Spleen (tissue), 11 donors: ENCODE data around the gene ERC1. TPM values are rescaled to one million over a fixed set of nuclear protein-coding genes. Genes with fewer than 3 reads are reported as not detected.

Source experiments
- DNase-seq: peaks from one replicate; pipeline ENCODE4 v3.0.0-alpha.2; 2020
- H3K27ac ChIP-seq, 8 donors: fragments of 200-600 bp; sonication (generic) in 7 of 8; 1 replicate in 4 of 8; 2 replicates in 4 of 8; pipeline versions ENCODE4 v1.5.0 to v1.8.0; 2016 to 2021; ENCODE audit warnings: inconsistent platforms in 4 of 8, mild to moderate bottlenecking in 4 of 8, moderate library complexity in 1 of 8
- H3K27me3 ChIP-seq, 7 donors: fragments of 200-600 bp; sonication (generic) in 6 of 7; replicated peaks in 1 of 7; 1 replicate in 4 of 7; 2 replicates in 3 of 7; pipeline versions ENCODE4 v1.5.0 to v1.8.0; 2016 to 2021; ENCODE audit warnings: inconsistent platforms in 3 of 7, mild to moderate bottlenecking in 1 of 7
- H3K36me3 ChIP-seq, 6 donors: fragments of 200-600 bp; sonication (generic) in 5 of 6; 1 replicate in 4 of 6; 2 replicates in 2 of 6; pipeline versions ENCODE4 v1.5.0 to v1.8.0; 2016 to 2021; ENCODE audit warnings: inconsistent platforms in 2 of 6
- H3K4me1 ChIP-seq, 6 donors: fragments of 200-600 bp; sonication (generic) in 5 of 6; 1 replicate in 3 of 6; 2 replicates in 3 of 6; pipeline versions ENCODE4 v1.5.0 to v1.8.0; 2016 to 2021; ENCODE audit warnings: inconsistent platforms in 3 of 6
- H3K4me3 ChIP-seq, 8 donors: fragments of 200-600 bp; sonication (generic) in 7 of 8; 1 replicate in 4 of 8; 2 replicates in 4 of 8; pipeline versions ENCODE4 v1.5.0 to v1.8.0; 2016 to 2021; ENCODE audit warnings: inconsistent platforms in 4 of 8, mild to moderate bottlenecking in 4 of 8, moderate library complexity in 2 of 8
- H3K9me3 ChIP-seq, 8 donors: fragments of 200-600 bp; sonication (generic) in 7 of 8; 1 replicate in 4 of 8; 2 replicates in 4 of 8; pipeline versions ENCODE4 v1.5.0 to v1.8.0; 2016 to 2021; ENCODE audit warnings: inconsistent platforms in 4 of 8
- POLR2A ChIP-seq, 3 donors: fragments of 450-650 bp; IDR thresholded peaks; one replicate each; pipeline ENCODE4 v1.5.1; 2017; ENCODE audit warnings: antibody characterized with exemption in 3 of 3, mild to moderate bottlenecking in 1 of 3
- POLR2AphosphoS5 ChIP-seq, 3 donors: sonication (generic); formaldehyde crosslinking; IDR thresholded peaks; one replicate each; pipeline ENCODE4 v1.5.1; 2017; ENCODE audit warnings: antibody characterized with exemption in 3 of 3
- WGBS, 5 donors: extraction: QIAGEN DNeasy Blood & Tissue Kit in 3 of 5; methylation state at CpG; one replicate each; pipeline versions ENCODE4 v1.1.5 to v1.1.7; 2013 to 2018; 5-methylcytosine and 5-hydroxymethylcytosine counted together
- intact Hi-C: fragments of 100-400 bp; cut with DNase I; formaldehyde crosslinking; loops from one replicate; pipeline ENCODE4 v1.15.0; 2023; ENCODE audit warnings: low total_unique reads
- polyA plus RNA-seq, 3 donors: library from polyadenylated mRNA; stranded (reverse); fragments of 200-250 nt; gene quantifications; one replicate each; pipeline ENCODE4 v1.2.1, GENCODE V29; 2013
- total RNA-seq, 7 donors: library from RNA; depleted of rRNA in 3 of 7; stranded (reverse); fragments of >200 nt in 3 of 7; fragmentation: NEBNext Ultra II Directional in 4 of 7; extraction: Animal tissue kit (Norgen Biotek cat#: 25700) in 4 of 7; gene quantifications; one replicate each; pipeline versions ENCODE4 v1.1.0 to v1.2.1, GENCODE V29; 2016 to 2021
- TF ChIP-seq, protein P1 (sequence below), 11 experiments: fragments of 200-600 bp in 7 of 11; fragments of 450-650 bp in 4 of 11; sonication (generic) in 4 of 11; IDR thresholded peaks in 8 of 11; conservative IDR thresholded peaks in 3 of 11; 1 replicate in 7 of 11; 2 replicates in 4 of 11; pipeline versions ENCODE4 v1.4.0 to v1.8.0; 2016 to 2021; ENCODE audit warnings: antibody characterized with exemption in 11 of 11, inconsistent platforms in 4 of 11, mild to moderate bottlenecking in 1 of 11
- donor health status: healthy with polysubstance abuse.
- donor health status: DM: no; HTN: no; CAD: no; lungs with moderate emphysema.
- donor health status: DM: no; HTN: no; CAD: no.
- donor health status: Bipolar disorder and iron deficiency.
- donor health status: healthy.
- donor health status: DM: no; HTN: no; CAD: no.
- donor health status: DM: yes; HTN: yes; CAD: no.

Gene ERC1
- total and polyA plus RNA-seq, 10 donors = 1.2 to 73.4 (median 42.6) TPM

DNA sequence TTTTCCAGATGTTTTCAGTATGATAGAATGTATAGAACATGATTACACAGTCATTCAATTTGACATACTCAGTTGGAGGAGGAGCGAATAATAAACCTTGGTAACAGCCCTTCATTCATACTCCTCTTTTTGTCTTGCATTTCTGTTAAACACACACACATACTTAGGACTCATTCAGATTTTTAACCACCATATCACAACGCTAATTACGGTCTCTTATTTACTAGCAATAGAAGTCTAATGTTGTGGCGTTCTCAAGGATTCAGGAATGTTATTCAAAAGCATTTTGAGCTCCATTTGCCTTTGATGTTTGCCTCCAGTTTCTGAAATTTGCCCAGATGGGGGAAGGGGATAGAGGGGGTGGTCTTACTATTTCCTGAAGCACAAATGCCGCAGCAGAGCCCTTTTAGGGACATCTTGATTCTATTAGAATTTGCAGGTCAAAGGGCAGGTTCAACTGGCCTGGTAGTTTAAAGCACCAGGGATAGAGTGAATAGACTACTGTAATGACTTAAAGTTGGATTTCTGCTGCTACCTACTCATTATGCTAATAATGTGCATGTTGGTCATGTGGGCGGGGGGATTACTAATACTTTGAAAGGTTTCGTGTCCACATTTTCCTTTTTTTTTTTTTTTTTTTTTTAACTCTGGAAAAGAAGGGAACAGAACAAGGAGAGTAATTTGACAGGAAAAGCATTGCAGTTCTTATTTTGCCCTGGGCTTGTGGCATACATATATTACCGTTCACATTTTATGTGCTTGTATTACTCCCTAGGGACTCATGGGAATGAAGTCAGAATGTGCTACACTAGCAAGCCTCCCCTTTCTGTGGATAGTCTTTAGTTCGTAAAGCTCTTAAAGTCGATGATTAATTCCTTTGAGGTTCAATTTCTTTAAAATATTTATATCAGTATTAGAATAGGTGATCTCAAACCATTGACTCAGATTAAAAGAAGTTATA lies 376.6 kb downstream of the ERC1 start:
- Histone ChIP-seq H3K27ac (no peak overlapping the region), H3K4me3 (no peak overlapping the region), H3K36me3 (peaks cover 0 to 15% (median 5%) of the 10 kb centered on the region in 6 donors), H3K27me3 (no peaks in the 10 kb centered on the region), H3K9me3 (peaks cover 0 to 5% (median 0%) of the 10 kb centered on the region in 8 donors), H3K4me1 (peaks cover 0 to 18% (median 5%) of the 10 kb centered on the region in 6 donors)
- DNase-seq = no peak
- 91 to 94% (median 93%) methylated on average over 10 of the region's 10 CpGs for WGBS, 5 donors
- intact Hi-C loops = no loop called here
- TF ChIP-seq POLR2A (IDR thresholded peaks at IDR 0.05) = no peak
- no peak for TF ChIP-seq POLR2AphosphoS5 (IDR thresholded peaks at IDR 0.05)
- TF ChIP-seq, protein P1, sequence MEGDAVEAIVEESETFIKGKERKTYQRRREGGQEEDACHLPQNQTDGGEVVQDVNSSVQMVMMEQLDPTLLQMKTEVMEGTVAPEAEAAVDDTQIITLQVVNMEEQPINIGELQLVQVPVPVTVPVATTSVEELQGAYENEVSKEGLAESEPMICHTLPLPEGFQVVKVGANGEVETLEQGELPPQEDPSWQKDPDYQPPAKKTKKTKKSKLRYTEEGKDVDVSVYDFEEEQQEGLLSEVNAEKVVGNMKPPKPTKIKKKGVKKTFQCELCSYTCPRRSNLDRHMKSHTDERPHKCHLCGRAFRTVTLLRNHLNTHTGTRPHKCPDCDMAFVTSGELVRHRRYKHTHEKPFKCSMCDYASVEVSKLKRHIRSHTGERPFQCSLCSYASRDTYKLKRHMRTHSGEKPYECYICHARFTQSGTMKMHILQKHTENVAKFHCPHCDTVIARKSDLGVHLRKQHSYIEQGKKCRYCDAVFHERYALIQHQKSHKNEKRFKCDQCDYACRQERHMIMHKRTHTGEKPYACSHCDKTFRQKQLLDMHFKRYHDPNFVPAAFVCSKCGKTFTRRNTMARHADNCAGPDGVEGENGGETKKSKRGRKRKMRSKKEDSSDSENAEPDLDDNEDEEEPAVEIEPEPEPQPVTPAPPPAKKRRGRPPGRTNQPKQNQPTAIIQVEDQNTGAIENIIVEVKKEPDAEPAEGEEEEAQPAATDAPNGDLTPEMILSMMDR (IDR thresholded peaks at IDR 0.05 in 8 of 11, conservative IDR thresholded peaks at IDR 0.05 in 3 of 11) = no peak

DNA sequence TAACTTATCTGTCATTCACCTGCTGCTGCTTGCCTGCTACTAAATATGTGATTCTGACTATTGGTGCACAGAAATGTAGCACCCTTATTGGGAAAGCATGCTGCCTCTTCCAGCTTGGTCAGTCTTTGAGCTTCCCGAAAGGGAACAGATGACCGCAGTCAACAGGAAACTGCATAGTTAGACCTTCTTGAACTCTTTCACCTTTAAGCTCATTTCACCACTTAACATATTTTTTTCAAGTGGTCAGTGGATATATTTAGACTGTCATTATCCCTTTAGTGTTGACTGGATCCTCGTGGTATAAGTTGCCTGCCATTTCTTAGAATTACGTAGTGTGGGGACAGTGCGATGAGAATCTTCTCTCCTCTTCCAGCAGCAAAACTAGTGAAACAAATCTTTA lies 378.4 kb downstream of the ERC1 start:
- WGBS, 5 donors = 46 to 76% (median 71%) methylated on average over 5 of the region's 5 CpGs
- Histone ChIP-seq H3K9me3 (peaks cover 0 to 5% (median 0%) of the 10 kb centered on the region in 8 donors), H3K27ac (peak overlapping the region in 6 of 8 donors; percentile 10 to 48 (median 34)), H3K27me3 (no peaks in the 10 kb centered on the region), H3K4me1 (peaks cover 0 to 18% (median 5%) of the 10 kb centered on the region in 6 donors), H3K4me3 (no peak overlapping the region), H3K36me3 (peaks cover 0 to 33% (median 5%) of the 10 kb centered on the region in 6 donors)
- no peak for TF ChIP-seq POLR2A (IDR thresholded peaks at IDR 0.05)
- TF ChIP-seq, protein P1 (IDR thresholded peaks at IDR 0.05 in 8 of 11, conservative IDR thresholded peaks at IDR 0.05 in 3 of 11) = no peak
- peak in 1 of 3 donors; percentile 55 for TF ChIP-seq POLR2AphosphoS5 (IDR thresholded peaks at IDR 0.05)
- no peak for DNase-seq
- intact Hi-C loops = no loop called here

DNA sequence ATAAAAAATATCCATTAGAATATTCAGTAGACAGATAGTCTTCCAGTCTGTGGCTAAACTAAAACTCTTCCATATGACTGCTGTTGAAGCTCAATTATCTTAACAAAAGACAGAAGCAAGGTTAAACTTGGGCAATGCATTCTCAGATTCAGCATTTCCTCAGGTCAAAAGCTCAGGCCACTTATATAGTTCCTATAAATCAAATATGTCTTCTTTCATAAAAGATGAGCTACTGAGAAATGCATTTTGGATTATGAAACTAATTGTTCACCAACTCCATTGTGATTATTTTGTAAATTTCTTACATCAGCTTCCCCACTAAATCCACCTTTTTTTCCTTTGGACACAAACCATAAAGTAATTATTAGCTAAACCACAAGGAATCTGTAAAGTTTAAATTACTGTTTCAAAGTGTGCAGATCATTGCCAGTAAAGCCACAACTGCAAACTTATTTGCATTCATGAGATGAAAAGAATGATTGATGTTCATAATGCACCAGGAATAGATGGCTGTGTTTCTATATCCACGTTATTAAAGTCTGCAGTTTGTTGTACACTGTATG lies 379.0 kb downstream of the ERC1 start:
- intact Hi-C loops = no loop called here
- WGBS, 5 donors = 77 to 96% (median 85%) methylated on average over 1 of the region's 1 CpG
- TF ChIP-seq POLR2AphosphoS5 (IDR thresholded peaks at IDR 0.05) = no peak
- TF ChIP-seq, protein P1 (IDR thresholded peaks at IDR 0.05 in 8 of 11, conservative IDR thresholded peaks at IDR 0.05 in 3 of 11) = no peak
- Histone ChIP-seq H3K27ac (peak overlapping the region in 6 of 8 donors; percentile 10 to 48 (median 34)), H3K9me3 (peaks cover 0 to 5% (median 0%) of the 10 kb centered on the region in 8 donors), H3K27me3 (no peaks in the 10 kb centered on the region), H3K4me1 (peaks cover 0 to 18% (median 5%) of the 10 kb centered on the region in 6 donors), H3K36me3 (peaks cover 0 to 38% (median 5%) of the 10 kb centered on the region in 6 donors), H3K4me3 (no peak overlapping the region)
- DNase-seq = no peak
